Ishikawa (cell line): ENCODE results near the gene SLC16A3.

ENCODE experiments used
- CEBPB ChIP-seq: IDR thresholded peaks from 2 replicates; pipeline ENCODE4 v1.6.1; 2012
- CREB1 ChIP-seq: IDR thresholded peaks from 2 replicates; pipeline ENCODE4 v1.6.1; 2012; ENCODE audit warnings: low read depth
- EGR1 ChIP-seq: IDR thresholded peaks from 2 replicates; pipeline ENCODE4 v1.6.1; 2012
- EP300 ChIP-seq: IDR thresholded peaks from 2 replicates; pipeline ENCODE4 v1.6.1; 2012; ENCODE audit warnings: borderline replicate concordance
- FOXM1 ChIP-seq: IDR thresholded peaks from 2 replicates; pipeline ENCODE4 v1.6.1; 2012; ENCODE audit warnings: low read depth, borderline replicate concordance
- NFIC ChIP-seq: IDR thresholded peaks from 2 replicates; pipeline ENCODE4 v1.6.1; 2012
- RAD21 ChIP-seq: IDR thresholded peaks from 2 replicates; pipeline ENCODE4 v1.6.1; 2012; ENCODE audit warnings: low read depth
- REST ChIP-seq: IDR thresholded peaks from 2 replicates; pipeline ENCODE4 v1.6.1; 2012; ENCODE audit warnings: low read depth, mild to moderate bottlenecking
- TAF1 ChIP-seq: IDR thresholded peaks from 2 replicates; pipeline ENCODE4 v1.6.1; 2012; ENCODE audit warnings: low read depth, mild to moderate bottlenecking
- TCF12 ChIP-seq: IDR thresholded peaks from 2 replicates; pipeline ENCODE4 v1.6.1; 2012; ENCODE audit warnings: low read depth
- TEAD4 ChIP-seq: IDR thresholded peaks from 2 replicates; pipeline ENCODE4 v1.6.1; 2012
- USF1 ChIP-seq: IDR thresholded peaks from 2 replicates; pipeline ENCODE4 v1.6.1; 2012
- YY1 ChIP-seq: IDR thresholded peaks from 2 replicates; pipeline ENCODE4 v1.6.1; 2012; ENCODE audit warnings: low read depth
- ZBTB7A ChIP-seq: IDR thresholded peaks from 2 replicates; pipeline ENCODE4 v1.6.1; 2012; ENCODE audit warnings: low read depth
- TF ChIP-seq, protein P1 (sequence below): IDR thresholded peaks from 2 replicates; pipeline ENCODE4 v1.6.1; 2012

The SLC16A3 gene

DNA sequence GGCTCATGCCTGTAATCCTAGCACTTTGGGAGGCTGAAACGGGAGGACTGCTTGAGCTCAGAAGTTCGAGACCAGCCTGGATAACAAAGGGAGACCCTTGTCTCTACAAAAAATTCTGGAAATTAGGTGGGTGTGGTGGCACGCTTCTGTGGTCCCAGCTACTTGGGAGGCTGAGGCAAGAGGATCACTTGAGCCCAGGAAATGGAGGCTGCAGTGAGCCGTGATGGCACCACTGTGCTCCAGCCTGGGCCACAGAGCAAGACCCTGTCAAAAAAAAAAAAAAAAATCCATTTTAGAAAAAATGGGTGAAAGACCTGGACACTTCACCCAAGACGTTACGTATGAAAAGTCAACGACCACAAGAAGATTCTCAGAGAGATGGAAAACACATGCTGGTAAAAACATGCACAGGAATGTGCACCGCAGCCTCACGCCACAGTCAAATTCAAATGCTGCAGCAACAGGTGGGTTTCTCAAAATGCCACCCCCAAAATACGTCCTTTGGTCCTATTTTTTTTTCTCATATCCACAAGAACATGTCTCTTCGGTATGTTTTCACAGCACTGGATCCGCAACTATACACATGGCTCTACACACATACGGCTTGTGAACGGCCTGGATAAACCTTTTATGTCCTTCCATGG is 27.5 kb downstream of the SLC16A3 start:
- TF ChIP-seq REST (no peak), EGR1 (no peak), TEAD4 (no peak), TAF1 (no peak), ZBTB7A (no peak), YY1 (no peak), TCF12 (no peak), USF1 (no peak), RAD21 (no peak), CREB1 (no peak), NFIC (no peak), FOXM1 (no peak), CEBPB (no peak), EP300 (no peak)
- TF ChIP-seq, protein P1, sequence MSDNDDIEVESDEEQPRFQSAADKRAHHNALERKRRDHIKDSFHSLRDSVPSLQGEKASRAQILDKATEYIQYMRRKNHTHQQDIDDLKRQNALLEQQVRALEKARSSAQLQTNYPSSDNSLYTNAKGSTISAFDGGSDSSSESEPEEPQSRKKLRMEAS, result no peak

DNA sequence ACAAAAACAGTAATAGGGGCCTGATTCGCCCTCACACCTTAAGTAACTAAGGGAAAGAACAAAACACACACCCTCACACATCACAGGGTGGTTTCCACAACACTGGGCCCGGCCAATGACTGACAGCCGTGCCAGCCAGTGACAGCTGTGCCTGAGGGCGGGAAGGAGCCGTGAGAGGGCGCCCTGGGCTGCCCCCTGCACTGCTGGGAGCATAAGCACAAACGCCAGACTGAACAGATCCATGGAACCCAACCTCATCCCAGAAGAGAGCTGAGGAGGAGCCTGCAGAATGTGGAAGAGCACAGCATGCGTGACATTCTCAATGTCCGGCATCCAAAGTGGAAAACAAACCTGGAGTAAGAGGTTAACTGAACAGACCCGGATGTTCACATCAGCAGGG is 28.6 kb downstream of the SLC16A3 start:
- TF ChIP-seq CEBPB (no peak), CREB1 (no peak), EP300 (no peak), TCF12 (no peak), NFIC (no peak), USF1 (no peak), RAD21 (no peak), EGR1 (no peak), TEAD4 (no peak), FOXM1 (no peak), YY1 (no peak), ZBTB7A (no peak), REST (no peak), TAF1 (no peak)
- TF ChIP-seq, protein P1, result no peak

GRCh38 chr17:82258555-82258954 is 29.7 kb downstream of the SLC16A3 start:
- TF ChIP-seq TCF12 (no peak), TAF1 (no peak), USF1 (no peak), EP300 (no peak), CEBPB (no peak), YY1 (no peak), CREB1 (no peak), RAD21 (no peak), ZBTB7A (no peak), NFIC (no peak), TEAD4 (no peak), REST (no peak), EGR1 (no peak), FOXM1 (no peak)
- TF ChIP-seq, protein P1, result no peak

DNA sequence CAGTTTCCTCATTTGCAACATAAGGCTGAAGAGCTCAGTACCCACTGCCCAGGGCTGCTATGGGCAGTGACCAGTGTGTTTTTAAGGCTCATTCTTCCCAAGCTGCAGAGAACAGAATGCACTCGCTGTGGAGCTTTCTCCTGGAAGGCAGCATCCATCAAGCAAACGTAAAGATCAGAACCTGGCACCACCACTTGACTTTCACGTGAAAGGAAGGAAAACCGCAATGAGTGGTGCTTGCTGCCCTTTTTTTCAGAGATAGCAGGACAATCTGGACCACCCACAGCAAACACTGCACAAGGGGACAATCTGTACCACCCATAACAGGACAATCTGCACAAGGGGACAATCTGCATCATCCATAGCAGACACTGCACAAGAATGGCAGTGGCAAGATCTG is 33.5 kb downstream of the SLC16A3 start:
- no peak for TF ChIP-seq TEAD4

GRCh38 chr17:82263641-82264040 is 34.8 kb downstream of the SLC16A3 start:
- TF ChIP-seq USF1 (no peak), YY1 (no peak), TCF12 (no peak), NFIC (no peak), CREB1 (no peak), REST (no peak), RAD21 (no peak), ZBTB7A (no peak), TEAD4 (no peak), EGR1 (no peak)
- TF ChIP-seq, protein P1, result no peak
